Hepatocyte (in vitro differentiated cells): ENCODE measurements around the gene ZCCHC24. TPM values are rescaled to one million over a fixed set of nuclear protein-coding genes. Genes with fewer than 3 reads are reported as not detected.

Source experiments
- DNase-seq: peaks from one replicate; pipeline ENCODE4 v3.0.0-alpha.2; 2016; ENCODE audit warnings: low spot score
- H2AFZ ChIP-seq: fragments of 200-600 bp; sonication (generic); 2 replicates; pipeline ENCODE4 v1.6.0; 2016; ENCODE audit warnings: antibody characterized with exemption, mild to moderate bottlenecking
- H3K27ac ChIP-seq: fragments of 200-600 bp; sonication (generic); 2 replicates; pipeline ENCODE4 v1.5.1; 2016; ENCODE audit warnings: mild to moderate bottlenecking
- H3K27me3 ChIP-seq: fragments of 200-600 bp; sonication (generic); 2 replicates; pipeline ENCODE4 v1.6.1; 2016
- H3K36me3 ChIP-seq: fragments of 200-600 bp; sonication (generic); replicated peaks from 2 replicates; pipeline ENCODE4 v1.5.1; 2016; ENCODE audit warnings: low read depth; ENCODE audit not compliant: insufficient read depth
- H3K4me1 ChIP-seq: fragments of 200-600 bp; sonication (generic); 2 replicates; pipeline ENCODE4 v1.5.1; 2016; ENCODE audit warnings: mild to moderate bottlenecking, moderate library complexity; ENCODE audit not compliant: insufficient read depth
- H3K4me2 ChIP-seq: fragments of 200-600 bp; sonication (generic); 2 replicates; pipeline ENCODE4 v1.6.0; 2016
- H3K4me3 ChIP-seq: fragments of 200-600 bp; sonication (generic); 2 replicates; pipeline ENCODE4 v1.5.1; 2016; ENCODE audit warnings: mild to moderate bottlenecking
- H3K79me2 ChIP-seq: fragments of 200-600 bp; sonication (generic); 2 replicates; pipeline ENCODE4 v1.6.0; 2017; ENCODE audit warnings: mild to moderate bottlenecking
- H3K9me2 ChIP-seq: fragments of 200-600 bp; sonication (generic); replicated peaks from 2 replicates; pipeline ENCODE4 v1.6.0; 2017; ENCODE audit warnings: mild to moderate bottlenecking; ENCODE audit not compliant: insufficient read depth
- H3K9me3 ChIP-seq: fragments of 200-600 bp; sonication (generic); 2 replicates; pipeline ENCODE4 v1.5.1; 2016; ENCODE audit warnings: low read depth, mild to moderate bottlenecking
- H4K20me1 ChIP-seq: fragments of 200-600 bp; sonication (generic); 2 replicates; pipeline ENCODE4 v1.6.0; 2016; ENCODE audit warnings: mild to moderate bottlenecking; ENCODE audit not compliant: insufficient read depth, poor library complexity, severe bottlenecking
- CTCF ChIP-seq: fragments of 200-600 bp; sonication (generic); IDR thresholded peaks from 2 replicates; pipeline ENCODE4 v1.5.1; 2016; ENCODE audit warnings: antibody characterized with exemption, mild to moderate bottlenecking; ENCODE audit not compliant: poor library complexity
- EZH2 ChIP-seq: fragments of 200-600 bp; sonication (generic); IDR thresholded peaks from 2 replicates; pipeline ENCODE4 v1.6.1; 2016; ENCODE audit warnings: antibody characterized with exemption, mild to moderate bottlenecking, borderline replicate concordance
- EZH2phosphoT487 ChIP-seq: fragments of 200-600 bp; sonication (generic); IDR thresholded peaks from one replicate; pipeline ENCODE4 v1.6.1; 2018; ENCODE audit warnings: antibody characterized with exemption, mild to moderate bottlenecking, low read depth, moderate library complexity; ENCODE audit not compliant: unreplicated experiment, severe bottlenecking
- WGBS: methylation state at CpG from one replicate; pipeline ENCODE4 v1.1.6; 2016; ENCODE audit warnings: low lambda C conversion rate; ENCODE audit errors: missing lambda C conversion rate; 5-methylcytosine and 5-hydroxymethylcytosine counted together
- polyA plus RNA-seq: library from polyadenylated mRNA; unstranded; fragments of >200 nt; fragmentation: Nextera tagmentation; extraction: Ambion mirVana; gene quantifications from 2 replicates; pipeline ENCODE4 v1.2.1, GENCODE V29; 2016
- total RNA-seq: library from RNA; depleted of rRNA; stranded (reverse); fragments of >200 nt; gene quantifications from 2 replicates; pipeline ENCODE4 v1.2.3, GENCODE V29; 2014

Gene ZCCHC24
- total and polyA plus RNA-seq, 2 experiments from 2014 or later = 20.1 to 20.6 TPM

- Histone ChIP-seq H3K27ac (peak overlapping the region; percentile 72), H2AFZ (no peak overlapping the region), H3K9me2 (no peaks in the 10 kb centered on the region), H3K9me3 (no peaks in the 10 kb centered on the region), H3K27me3 (no peaks in the 10 kb centered on the region), H3K4me2 (no peak overlapping the region), H3K4me3 (no peak overlapping the region), H3K36me3 (no peaks in the 10 kb centered on the region), H4K20me1 (no peaks in the 10 kb centered on the region), H3K79me2 (no peaks in the 10 kb centered on the region), H3K4me1 (peaks cover 21% of the 10 kb centered on the region)
- TF ChIP-seq EZH2phosphoT487 = no peak
- TF ChIP-seq CTCF = no peak
- no peak for TF ChIP-seq EZH2
- WGBS = 87% methylated on average over 3 of the region's 3 CpGs
- no peak for DNase-seq
Measured at GRCh38 chr10:79488870-79489269, 43.4 kb upstream of the ZCCHC24 start.

- H3K27me3 ChIP-seq = no peaks in the 10 kb centered on the region
- H3K79me2 ChIP-seq = no peaks in the 10 kb centered on the region
- peaks cover 27% of the 10 kb centered on the region for H3K4me1 ChIP-seq
- DNase-seq = peak; percentile 81
- WGBS = 72% methylated on average over 5 of the region's 5 CpGs
- H3K9me3 ChIP-seq = no peaks in the 10 kb centered on the region
- no peaks in the 10 kb centered on the region for H4K20me1 ChIP-seq
- TF ChIP-seq CTCF = no peak
- no peak for TF ChIP-seq EZH2phosphoT487
- TF ChIP-seq EZH2 = no peak
- H3K4me3 ChIP-seq = no peak overlapping the region
- H2AFZ ChIP-seq = no peak overlapping the region
- H3K27ac ChIP-seq = peak overlapping the region; percentile 82
- H3K36me3 ChIP-seq = no peaks in the 10 kb centered on the region
- no peaks in the 10 kb centered on the region for H3K9me2 ChIP-seq
- H3K4me2 ChIP-seq = peak overlapping the region; percentile 27
Measured at GRCh38 chr10:79488336-79488735, 42.9 kb upstream of the ZCCHC24 start.

- no peaks in the 10 kb centered on the region for H3K27me3 ChIP-seq
- H3K4me1 ChIP-seq = peaks cover 34% of the 10 kb centered on the region
- no peaks in the 10 kb centered on the region for H4K20me1 ChIP-seq
- H3K4me2 ChIP-seq = peak overlapping the region; percentile 27
- no peaks in the 10 kb centered on the region for H3K9me2 ChIP-seq
- no peaks in the 10 kb centered on the region for H3K36me3 ChIP-seq
- peak; percentile 82 for DNase-seq
- no peaks in the 10 kb centered on the region for H3K79me2 ChIP-seq
- no peaks in the 10 kb centered on the region for H3K9me3 ChIP-seq
- WGBS = 49% methylated on average over 10 of the region's 10 CpGs
- H3K27ac ChIP-seq = peak overlapping the region; percentile 82
- H3K4me3 ChIP-seq = no peak overlapping the region
- TF ChIP-seq EZH2 (no peak), CTCF (peak; percentile 71), EZH2phosphoT487 (no peak)
- H2AFZ ChIP-seq = no peak overlapping the region
Measured at GRCh38 chr10:79487296-79488194, 42.1 kb upstream of the ZCCHC24 start.
